Fibroblast of peridontal ligament (primary cell): ENCODE results near the gene C6.

Experiments used
- DNase-seq: peaks from one replicate; pipeline ENCODE4 v3.0.0-alpha.2; 2010; ENCODE audit errors: extremely low read depth

The C6 gene

DNA sequence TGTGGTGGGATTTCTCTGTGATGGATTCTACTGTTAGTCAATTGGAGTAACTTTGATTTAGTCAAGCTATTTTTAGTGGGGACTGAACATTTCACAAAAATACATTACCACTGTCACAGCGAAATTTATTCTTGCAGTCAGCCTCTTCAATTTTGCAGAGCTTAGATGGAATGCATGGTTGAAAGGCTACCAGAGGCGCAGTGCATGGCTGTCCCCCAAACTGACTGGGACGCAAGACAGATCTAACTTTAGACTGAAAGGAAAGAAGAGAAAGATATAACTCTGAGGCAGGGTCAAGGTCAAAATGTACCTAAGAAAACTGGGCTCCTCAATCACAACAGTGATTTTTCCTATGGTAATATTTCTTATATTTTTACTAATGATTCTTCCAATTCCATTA lies 13.7 kb downstream of the C6 start:
- no peak for DNase-seq

DNA sequence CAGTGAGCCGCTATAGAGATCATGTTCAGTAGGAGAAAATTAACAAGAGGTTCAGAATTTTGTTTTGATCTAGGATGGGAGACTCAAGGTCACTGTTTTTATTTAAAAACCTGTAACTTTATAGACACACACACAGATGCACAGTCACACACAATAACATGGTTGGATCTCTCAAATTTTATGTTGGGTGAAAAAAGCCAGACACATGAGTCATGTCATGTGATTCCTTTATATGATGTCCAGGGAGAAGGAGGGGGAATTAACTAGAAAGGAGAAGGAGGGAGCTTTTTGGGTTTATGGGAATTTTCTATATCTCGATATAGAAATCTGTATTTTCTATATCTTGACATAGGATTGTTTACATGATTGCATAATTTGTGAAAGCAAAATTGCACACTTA lies 17.1 kb downstream of the C6 start:
- no peak for DNase-seq

DNA sequence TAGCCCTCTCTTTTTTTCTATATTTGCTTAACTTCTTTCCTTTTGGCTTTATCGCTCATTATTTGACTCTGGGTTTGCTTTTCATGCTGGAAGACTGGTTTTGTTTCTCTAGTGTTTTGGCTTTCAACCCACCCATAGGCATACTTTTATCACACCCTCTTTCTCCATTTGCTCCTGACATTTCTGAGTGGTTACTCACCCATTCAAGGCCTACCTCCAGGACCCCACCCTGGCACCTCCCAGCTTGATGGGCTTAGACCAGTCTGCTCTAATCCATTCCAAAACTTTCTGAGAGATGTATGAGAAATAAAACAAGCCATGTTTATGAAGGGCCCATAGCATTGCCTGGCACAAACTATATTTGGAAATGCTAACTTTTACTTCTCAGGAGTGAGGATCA lies 18.1 kb downstream of the C6 start:
- no peak for DNase-seq

DNA sequence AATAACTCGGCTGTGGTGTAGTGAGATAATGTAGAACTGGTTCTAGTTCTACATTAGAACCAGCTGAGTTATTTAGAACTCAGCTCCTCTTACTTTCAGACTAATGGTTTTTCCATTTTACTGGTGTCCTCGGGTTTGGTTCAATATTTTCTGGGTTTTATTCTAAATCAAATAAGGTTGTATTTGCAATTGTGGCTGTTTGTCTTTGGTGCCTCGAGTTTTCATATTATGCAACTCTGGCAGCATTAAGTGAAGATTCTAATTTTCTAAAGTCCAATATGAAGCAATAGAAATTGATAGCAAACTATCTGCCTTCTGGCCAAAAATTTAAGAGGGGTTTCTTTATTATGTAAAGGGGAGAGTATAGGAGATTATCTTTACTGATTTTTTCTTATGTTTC lies 19.0 kb downstream of the C6 start:
- no peak for DNase-seq

DNA sequence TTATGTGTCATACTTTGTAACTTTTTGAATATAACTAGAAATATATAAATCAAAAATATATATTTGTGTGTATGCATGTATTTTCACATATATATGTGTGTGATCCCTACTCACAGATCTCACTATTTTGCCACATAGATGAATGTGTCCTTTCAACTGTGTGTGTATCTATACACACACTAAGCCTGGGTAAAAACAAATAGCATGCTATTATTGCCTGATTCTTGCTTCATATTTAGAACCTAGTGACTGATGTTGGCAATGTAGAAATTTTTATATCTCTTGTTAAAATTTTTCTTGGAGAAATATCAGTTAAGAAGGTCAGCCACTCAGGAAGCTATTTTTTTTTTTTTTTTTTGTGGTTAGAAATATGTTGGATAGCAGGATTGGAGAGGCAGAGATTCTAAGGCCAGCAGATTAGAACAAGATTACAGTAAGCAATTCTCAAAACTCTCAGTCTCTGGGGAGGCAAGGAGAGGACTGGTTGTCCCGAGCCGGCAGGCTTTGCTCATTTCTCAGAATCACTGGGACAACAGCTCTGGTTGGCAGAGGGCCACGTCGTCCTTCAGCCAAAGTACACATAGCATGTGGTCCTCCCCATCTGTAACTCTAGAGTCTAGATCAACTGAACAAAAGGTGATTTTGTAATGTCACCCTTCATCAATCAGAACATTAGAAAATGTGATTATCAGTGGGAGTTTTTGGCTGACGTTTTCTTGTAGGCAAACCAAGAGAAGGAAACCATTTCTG lies 19.7 kb downstream of the C6 start:
- peak; percentile 83 for DNase-seq

DNA sequence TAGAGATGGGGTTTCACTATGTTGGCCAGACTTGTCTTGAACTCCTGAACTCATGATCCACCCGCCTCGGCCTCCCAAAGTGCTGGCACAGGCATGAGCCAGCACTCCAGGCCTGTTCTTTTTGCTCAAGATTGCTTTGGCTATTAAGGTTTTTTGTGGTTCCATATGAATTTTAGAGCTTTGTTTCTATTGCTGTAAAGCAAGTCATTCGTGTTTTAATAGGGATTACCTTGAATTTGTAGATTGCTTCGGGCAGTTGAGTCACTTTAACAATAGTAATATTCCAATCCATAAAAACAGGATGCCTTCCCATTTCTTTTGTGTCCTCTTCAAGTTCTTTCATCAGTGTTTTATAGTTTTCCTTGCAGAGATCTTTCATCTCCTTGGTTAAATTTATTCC lies 22.1 kb downstream of the C6 start:
- no peak for DNase-seq

DNA sequence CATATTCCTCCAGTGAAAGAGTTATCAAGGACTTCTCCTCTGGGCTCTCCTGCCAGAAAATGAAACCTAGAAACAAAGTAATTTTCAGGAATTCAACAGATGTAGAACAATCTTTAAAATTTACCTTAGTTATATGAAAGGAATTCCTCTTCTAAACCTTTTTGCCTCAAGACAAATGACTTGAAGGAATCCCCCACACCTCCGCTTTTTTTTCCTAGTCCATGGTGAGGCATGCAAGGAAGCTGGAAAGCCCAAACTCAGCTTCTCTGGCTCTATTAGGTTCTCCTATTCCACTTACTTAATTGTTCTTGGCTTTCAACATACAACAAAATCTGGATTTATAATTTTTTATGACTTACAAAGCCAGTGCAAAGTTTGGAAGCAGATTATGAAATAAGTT lies 27.2 kb downstream of the C6 start:
- no peak for DNase-seq

DNA sequence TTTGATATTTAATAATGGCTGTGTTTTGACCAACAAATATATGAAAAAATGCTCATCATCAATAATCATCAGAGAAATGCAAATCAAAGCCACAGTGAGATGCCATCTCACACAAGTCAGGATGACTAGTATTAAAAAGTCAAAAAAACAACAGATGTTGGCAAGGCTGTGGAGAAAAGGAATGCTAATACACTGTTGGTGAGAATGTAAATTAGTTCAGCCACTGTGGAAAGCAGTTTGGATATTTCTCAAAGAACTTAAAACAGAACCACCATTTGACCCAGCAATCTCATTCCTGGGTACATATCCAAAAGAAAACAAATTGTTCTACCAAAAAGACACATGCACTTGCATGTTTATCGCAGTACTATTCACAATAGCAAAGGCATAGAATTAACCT lies 30.0 kb downstream of the C6 start:
- peak; percentile 58 for DNase-seq

DNA sequence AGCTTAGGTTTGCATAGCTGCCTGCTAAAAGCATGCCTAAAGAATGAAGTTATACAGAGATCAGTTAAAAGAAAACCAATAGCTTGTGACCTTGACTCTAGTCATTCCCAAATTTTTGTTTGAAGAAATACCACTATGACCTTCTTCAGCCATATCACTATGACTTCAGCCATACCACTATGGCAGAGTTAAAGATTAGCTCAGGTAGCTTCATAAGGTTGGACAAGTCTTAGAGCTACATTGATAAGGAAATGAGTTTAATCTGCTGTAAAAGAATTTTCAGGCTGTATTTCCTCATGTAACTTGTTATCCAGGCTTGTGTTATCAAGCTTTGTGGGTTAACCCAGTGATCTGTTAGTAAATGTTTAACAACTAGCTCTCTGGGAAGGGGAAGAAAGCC lies 30.7 kb downstream of the C6 start:
- no peak for DNase-seq

DNA sequence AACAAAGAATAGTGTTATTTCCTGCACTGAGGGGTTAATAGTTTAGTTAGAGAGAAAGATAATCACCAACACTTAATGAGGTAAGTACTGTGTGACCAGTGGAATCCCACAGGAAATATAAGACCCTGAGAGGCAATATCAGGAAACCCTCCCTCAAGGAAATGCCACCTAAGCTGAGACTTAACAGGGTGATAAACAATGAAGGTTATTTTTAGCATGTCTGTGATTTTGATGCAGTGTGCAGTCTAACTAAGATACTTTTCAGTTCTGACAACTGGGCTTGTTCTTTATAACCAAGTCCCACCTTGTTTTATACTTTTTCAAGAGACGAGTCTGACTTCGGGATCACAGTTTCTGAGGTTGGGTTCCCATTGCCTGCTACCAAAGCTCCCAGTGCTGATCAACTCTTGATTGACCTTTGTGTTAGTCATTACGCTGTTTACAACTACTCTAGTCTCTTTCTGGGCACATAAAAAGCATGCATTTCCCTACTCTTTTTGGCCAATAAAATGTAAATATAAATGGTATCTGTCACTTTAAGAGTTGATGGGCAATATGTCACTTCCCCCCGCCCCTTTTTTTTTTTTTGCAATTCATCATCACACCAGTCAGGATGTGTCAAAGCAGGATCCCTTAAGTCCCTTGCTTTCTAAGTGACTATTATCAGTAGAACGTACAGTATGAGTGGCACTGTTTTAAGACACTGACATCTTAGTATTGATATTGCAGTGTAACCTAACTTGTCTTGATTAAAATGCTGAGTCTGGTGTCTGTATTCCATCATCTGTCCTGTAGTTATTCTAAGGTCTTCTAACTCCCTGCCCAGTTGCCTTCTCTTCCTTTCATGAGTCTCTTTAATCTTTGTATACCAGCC lies 31.4 kb downstream of the C6 start:
- DNase-seq = no peak

DNA sequence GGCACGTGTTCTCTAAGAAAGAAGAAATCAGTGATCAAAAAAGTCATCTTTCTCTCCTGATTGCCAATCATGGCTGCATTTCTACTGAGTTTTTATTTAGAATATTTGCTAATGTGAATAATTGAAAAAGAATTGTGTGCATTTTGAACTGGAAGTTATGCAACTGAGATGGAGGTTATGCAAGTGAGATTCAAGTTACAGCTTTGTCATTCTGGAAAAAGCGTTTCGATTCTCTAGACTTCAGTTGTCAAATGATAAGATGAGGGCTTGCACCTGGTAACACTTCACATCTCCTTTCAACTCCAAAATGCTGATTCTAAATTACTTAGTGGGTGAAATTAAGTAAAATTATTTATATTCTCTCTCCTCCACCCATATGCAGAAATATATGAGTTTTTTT lies 36.4 kb downstream of the C6 start:
- peak; percentile 64 for DNase-seq

DNA sequence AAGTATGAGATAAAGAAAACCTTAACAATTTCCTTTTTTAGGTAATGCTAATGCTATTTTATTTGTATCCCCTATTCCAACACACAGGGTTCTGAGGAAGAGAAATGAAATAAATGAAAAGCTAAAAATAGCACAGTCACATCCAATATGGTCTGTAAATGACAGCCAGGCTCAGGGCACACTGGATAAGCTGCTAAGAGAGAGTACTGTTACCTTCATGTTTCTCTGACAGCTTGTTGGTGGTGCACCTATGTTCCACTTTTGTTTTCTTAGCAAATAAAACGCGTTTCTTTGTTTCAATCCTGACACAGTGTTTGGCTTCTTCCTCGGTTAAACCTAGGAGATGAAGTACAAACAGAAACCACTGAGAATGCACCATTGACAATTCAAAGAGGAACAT lies 41.3 kb downstream of the C6 start:
- DNase-seq = no peak

DNA sequence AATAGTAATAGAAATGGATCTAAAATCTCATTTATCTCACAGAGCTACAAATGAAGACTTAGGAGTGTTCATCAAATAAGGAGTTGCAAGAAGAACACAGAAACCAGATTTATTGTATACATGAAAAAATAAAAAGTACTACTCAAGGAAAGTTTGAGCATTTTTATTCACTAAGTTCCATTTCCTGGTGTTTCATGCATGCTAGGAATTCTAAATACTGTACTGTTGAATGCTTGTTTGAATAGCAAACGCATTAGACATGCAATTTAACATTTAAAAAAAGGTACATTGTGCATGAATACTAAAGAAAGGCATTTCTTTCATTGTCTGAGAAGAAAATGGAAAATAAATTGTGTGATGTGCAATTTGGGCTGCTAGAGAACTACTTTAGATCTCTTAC lies 52.1 kb downstream of the C6 start:
- peak; percentile 70 for DNase-seq

DNA sequence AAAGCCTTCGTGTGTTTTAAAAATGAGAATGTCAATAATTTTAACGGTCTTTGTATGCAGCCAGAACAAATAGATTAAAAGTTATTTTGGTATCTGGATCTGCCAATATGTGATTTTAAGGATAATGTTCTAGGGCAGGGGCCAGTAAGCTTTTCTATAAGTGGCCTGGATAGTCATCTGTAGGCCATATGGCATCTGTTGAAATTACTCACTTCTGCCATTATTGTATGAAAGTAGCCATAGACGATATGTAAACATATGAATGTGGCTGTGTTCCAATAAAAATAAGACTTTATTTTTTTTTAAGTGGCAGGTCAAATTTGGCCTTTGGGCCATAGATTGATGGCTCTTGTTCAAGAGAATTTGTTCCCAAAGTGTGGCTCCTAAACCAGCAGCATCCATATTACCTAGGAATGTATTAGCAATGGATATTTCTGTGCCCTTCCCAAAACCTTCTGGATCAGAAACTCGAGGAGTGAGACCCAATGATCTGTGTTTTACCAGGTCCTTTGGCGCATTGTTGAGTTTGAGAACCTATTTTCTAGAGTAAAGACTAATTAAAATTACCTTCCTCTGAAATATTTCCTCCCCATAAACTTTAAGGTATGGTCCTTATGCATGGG lies 55.9 kb downstream of the C6 start:
- peak; percentile 21 for DNase-seq

DNA sequence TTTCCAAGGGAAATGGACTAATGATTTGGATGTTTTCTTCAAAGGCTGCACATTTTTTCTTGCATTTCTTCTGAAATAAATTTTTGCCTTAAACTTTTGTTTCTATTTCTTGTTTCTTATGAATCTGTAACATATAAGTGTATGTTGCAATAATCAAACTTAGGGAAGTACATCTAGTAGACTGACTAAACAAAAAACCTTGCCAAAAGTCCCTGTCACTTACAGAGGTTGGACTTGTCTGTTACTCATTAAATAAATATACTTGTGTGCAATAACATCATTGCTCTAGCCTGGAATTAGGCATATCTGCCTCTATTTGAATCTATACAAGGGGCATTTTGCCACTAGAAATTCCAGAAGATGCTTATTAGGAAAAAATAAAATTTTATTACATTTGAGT lies 56.6 kb downstream of the C6 start:
- DNase-seq = peak; percentile 82

DNA sequence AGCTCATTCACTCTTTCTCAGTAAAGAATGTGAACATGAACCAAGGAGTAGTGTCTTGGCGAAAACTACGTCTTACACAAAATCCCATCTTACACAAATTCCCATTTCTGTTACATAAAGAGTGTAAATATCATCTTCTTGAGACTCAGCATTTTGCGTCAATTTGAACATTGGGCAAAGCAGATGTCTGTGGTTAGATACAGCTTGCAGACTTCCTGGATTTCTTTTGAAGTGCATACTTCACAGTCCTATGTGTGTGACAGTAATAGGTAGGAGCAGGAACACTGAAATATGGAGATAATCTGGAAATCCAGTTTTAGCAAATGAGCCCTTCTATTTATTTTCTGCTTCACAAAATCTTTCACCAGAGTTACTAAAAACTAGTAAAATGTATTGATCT lies 58.8 kb downstream of the C6 start:
- DNase-seq = peak; percentile 8

DNA sequence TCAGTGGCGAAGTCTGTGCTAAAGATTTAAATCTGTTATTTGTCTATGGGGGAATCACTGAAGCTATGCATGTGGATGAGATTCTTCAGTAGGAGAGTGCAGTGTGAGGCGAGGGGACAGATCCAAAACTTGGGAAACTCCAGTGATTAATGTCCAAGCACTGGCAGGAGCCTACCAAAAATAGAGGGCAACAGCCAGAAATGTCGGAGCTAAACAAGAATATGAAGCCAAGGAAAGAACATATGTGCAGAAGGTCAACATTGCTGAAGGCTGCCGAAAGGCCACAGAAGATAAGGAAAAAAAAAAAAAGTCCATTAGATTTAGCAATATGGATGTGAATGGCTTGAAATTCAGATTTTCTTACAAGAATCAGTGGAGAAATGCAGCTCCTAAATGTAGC lies 61.8 kb downstream of the C6 start:
- no peak for DNase-seq

DNA sequence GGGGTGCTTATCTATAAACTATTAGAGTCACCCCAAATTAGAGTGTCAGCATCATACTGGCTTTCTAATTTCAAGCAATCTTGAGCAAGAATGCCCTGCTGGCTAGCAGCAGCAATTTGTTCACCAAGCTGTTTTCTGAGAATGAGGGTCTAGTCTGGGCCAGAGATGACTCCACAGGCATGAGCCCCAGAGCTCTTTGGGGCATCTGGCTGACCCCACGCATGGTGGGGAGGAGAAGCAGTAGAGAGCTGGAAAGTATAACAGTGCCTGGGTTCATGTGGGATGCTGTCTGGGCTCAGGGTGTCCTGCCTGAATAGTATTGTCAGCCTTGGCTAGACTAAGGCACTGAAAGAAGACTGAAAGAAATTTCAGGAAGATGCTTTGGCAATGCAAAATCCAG lies 64.9 kb downstream of the C6 start:
- no peak for DNase-seq

DNA sequence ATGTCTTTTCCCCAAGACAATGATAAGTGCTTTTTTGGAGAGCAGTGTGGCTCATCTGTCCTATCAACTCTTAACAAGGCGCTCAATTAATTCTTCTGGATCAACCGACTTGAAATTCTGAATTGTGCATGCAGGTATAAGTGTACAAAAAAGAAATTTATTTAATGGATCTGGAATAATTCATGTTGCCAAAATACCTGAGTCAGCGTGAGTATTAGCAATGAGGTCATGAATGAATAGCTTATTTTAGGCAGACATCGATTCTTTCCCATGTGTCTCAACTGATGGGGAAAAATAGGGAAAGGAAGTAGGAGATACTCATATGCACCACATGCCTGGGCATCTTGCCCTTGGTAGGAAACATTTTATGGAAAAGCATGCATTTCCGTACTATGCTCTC lies 68.0 kb downstream of the C6 start:
- no peak for DNase-seq

DNA sequence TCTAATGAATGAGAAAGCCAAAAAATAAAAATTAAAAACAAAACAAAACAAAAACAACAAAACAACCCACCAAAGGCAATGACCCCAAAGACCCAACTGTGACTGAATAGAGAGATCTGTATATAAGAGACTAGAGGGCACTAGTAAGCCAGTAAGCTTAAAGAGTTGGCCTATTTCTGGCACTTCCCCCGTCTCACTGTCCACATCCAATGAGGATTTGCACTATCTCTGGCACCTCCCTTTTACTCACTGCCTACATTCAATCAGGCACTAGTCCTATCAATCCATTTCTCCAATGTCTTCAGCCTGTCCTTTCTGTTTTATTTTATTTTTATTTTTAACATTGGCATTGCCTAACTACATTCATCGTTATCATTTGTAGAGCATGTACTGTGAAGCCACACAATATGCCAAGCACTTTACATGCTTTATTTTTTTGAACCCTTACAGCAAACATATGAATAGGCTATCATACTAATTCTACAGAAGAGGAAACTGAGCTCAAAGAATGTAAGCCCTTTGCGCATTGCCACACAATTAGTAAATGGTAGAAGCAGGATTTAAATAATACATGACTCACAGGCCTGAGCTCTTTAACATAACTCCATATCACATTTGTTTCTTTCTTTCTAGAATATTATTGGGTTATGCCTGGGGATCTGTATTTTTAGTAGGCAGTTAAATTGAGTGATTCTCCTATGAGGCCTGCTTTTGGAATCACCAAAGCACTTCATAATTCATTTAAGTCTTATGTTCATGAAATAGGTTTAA lies 70.0 kb downstream of the C6 start:
- DNase-seq = no peak

DNA sequence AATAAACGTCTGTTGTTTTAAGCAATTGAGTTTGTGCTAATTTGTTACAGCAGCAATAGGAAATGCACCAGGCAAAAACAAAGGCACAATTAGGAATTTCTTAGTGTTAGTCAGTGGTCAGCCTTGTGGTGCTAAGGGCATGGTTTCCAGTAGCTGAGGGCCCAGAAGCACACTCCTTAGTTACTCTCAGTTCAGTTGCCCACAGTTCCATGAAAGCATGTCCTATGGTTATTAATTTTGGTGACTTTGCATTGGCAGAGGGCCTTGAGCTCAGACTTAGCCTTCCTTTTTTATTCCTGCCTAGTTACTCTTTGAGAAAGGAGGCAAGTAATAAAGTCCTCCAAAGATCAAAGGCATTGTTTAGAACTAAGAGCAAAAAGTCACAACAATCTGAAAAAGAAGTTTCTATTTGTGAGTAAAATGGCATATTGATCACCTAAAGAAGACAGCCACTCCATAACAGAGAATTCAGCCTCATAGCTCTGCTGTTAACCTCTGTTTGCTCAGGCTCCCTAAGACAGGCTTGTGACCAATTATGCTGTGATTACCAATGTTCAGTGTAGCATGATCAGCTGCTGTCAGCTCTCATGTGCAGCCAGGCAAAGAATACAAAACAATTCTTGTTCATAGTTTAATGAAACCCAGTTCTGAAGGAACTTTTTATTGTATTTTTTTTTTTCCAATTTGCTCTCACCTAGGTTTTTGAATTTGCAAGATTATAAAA lies 85.2 kb downstream of the C6 start:
- no peak for DNase-seq

DNA sequence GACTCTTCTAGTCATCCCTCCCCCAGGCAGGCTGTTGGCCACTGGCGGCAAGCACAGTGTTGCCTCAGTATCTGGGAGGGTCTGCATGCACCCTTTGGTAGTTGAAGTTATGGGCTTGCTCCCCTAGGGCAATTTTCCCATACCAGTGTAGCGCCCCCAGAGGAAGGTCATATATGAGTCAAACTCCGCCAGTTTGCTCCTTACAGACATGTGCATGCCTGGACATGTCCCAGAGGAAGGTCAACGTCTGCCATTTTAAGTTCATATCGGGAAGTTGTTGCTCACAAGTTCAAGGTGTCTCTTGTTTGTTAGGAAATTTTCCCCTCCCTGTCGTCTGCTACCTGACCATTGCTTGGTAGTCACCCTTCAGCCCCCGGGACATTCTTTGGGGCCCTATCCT lies 90.9 kb downstream of the C6 start:
- no peak for DNase-seq
